ENCODE data around the gene DEGS2.

Gene DEGS2

GRCh38 chr14:100130521-100130920, 28.9 kb downstream of the DEGS2 start:
- no peak for DNase-seq

GRCh38 chr14:100129161-100129589, 30.3 kb downstream of the DEGS2 start:
- peak; percentile 14 for DNase-seq

GRCh38 chr14:100128688-100129087, 30.8 kb downstream of the DEGS2 start:
- DNase-seq = no peak

- no peak for DNase-seq
Measured at GRCh38 chr14:100127853-100128455, 31.5 kb downstream of the DEGS2 start.

GRCh38 chr14:100126401-100126800, 33.0 kb downstream of the DEGS2 start:
- no peak for DNase-seq

GRCh38 chr14:100124551-100125088, 34.8 kb downstream of the DEGS2 start:
- no peak for DNase-seq

- no peak for DNase-seq
Measured at GRCh38 chr14:100123618-100124017, 35.8 kb downstream of the DEGS2 start.

GRCh38 chr14:100122481-100123223, 36.8 kb downstream of the DEGS2 start:
- DNase-seq = no peak

GRCh38 chr14:100121643-100122480, 37.6 kb downstream of the DEGS2 start:
- no peak for DNase-seq

GRCh38 chr14:100120522-100121269, 38.7 kb downstream of the DEGS2 start:
- DNase-seq = no peak

- DNase-seq = no peak
Measured at GRCh38 chr14:100119251-100119650, 40.2 kb downstream of the DEGS2 start.

GRCh38 chr14:100118396-100119011, 40.9 kb downstream of the DEGS2 start:
- DNase-seq = no peak

GRCh38 chr14:100117633-100118395, 41.6 kb downstream of the DEGS2 start:
- no peak for DNase-seq

GRCh38 chr14:100117026-100117425, 42.4 kb downstream of the DEGS2 start:
- DNase-seq = no peak

GRCh38 chr14:100116134-100116533, 43.3 kb downstream of the DEGS2 start:
- no peak for DNase-seq

- no peak for DNase-seq
Measured at GRCh38 chr14:100115726-100116125, 43.7 kb downstream of the DEGS2 start.

- DNase-seq = no peak
Measured at GRCh38 chr14:100115236-100115635, 44.2 kb downstream of the DEGS2 start.

GRCh38 chr14:100114109-100114765, 45.2 kb downstream of the DEGS2 start:
- DNase-seq = no peak

- no peak for DNase-seq
Measured at GRCh38 chr14:100111931-100112704, 47.3 kb downstream of the DEGS2 start.

GRCh38 chr14:100110816-100111215, 48.6 kb downstream of the DEGS2 start:
- DNase-seq = no peak

All from fibroblast of upper back skin (primary cell).